ENCODE measurements around the gene UMODL1.

UMODL1 gene

DNA sequence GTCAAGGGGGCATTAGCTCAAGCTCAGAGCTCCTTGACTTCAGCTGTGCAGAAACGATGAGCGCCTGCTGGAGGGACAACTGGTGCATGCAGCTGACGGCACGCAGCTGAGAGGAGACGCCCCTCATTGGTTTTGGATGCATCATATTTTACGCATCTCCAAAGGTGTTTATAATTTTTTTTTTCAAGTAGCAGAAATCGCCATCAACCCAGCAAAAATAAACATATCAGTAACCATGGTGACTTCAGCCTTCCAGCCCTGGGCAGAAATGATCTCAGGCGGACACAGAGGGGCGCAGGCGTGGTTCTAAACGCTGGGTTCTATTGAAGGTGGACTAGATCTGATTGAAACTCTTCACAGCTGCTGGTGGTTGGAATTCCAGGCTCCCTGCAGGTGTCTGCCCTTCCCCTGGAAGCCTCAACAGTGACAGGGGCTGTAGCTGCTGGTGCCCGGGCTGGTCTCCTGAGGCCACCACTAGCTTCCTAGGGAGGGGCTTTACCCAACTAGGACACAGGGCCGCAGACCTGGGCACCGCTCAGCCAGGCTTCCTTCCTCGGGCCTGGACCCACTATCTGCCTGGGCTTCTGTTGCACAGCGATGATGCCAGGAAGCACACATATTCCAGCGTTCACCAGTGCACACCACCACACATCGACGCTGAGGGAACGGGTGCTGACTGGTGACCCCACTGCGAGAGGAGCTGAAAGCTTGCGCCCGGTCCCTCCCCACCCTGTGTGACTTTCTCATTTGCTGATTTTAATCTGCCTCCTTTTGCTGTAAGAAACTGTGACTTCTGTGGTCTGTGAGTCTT, 84.1 kb downstream of the UMODL1 start:
- no peak for DNase-seq

DNA sequence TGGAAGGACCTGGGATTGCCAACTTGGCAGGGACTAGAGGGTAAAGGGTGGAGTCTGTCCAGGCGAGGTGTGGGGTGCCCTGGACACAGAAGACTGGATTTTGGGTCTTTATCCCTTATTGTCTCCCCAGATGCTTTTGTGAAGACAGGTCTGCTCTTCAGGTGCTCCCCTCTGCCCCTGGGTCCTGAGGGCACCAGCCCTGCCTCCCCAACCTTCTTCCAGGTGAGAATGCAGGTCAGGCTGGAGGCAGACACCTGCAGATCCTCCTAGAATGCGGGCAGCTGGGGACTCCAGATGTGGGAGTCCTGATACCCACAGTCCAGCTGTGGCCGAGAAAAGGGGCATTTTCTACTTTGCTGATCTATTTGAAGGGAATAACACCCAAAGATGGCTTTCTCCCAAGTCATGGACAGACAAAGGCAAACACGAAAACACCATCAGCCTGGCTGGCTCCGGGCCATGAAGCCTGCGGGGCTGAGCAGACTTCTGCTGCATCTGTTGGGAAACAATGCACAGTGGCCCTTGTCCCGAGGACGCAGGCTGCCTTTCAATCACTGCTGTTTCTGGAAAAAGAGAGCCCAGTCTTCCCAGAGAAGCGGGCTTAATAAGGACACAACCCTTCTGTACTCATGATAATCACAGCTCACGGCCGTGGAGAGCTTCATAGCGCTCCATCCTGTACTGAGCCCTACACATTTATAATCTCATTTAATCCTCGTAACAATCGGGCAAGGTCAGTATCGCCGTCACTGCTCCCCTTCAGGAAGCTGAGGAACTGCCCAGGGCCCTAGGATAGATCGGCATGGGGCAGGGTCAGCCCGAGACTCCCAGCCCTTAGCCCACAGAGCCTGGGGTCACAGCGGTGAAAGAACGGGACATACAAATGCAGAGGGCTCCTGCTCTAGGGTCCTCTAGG, 85.8 kb downstream of the UMODL1 start:
- no peak for DNase-seq

DNA sequence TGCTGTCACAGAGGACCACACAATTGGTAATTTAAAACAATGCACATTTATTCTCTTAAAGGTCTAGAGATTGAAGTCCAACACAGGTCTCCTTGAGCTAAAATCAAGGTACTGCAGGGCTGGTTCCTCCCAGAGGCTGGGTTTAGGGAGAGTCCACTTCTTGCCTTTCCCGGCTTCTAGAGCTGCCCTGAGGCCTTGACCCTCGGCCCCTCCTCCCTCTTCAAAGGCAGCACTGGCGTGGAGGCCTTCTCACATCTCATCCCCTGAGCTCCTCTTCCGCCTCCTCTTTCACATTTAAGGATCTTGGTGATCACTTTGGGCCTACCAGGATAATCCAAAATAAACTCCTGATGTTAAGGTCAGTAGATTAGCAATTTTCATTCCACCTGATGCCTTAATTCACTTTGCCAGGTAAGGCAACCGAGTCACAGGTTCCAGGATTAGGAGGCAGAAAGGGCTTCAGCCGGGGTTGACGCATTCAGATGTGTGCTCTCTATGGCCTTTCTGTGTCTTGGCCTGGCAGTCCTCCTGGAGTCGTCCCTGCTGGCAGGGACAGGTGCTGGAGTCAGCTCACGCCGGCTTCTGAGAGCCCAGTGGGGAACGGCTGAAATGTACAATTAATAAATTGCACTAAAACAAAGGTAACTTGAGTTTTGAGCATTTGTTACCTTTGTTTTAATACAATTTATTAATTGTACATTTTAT, 86.6 kb downstream of the UMODL1 start:
- DNase-seq: no peak

DNA sequence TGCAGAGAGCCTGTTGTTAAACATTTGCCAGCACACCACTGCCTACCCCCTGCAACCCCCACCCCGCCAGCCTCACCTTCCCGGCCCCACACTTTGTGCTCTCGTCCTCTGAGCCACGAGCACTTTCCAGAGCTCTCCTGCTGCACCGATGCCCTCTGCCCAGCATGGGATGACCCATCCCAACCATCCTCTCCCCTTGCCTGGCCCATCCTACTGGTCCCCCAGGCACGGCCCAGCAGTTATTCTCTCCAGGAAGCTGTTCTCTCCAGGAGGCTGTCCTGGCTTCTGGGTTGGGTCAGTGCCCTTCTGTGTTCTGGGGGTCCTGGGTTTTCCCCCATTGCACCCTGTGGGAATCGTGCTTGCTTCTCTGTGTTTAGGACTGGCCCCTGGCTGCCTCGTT, 87.7 kb downstream of the UMODL1 start:
- DNase-seq: no peak

DNA sequence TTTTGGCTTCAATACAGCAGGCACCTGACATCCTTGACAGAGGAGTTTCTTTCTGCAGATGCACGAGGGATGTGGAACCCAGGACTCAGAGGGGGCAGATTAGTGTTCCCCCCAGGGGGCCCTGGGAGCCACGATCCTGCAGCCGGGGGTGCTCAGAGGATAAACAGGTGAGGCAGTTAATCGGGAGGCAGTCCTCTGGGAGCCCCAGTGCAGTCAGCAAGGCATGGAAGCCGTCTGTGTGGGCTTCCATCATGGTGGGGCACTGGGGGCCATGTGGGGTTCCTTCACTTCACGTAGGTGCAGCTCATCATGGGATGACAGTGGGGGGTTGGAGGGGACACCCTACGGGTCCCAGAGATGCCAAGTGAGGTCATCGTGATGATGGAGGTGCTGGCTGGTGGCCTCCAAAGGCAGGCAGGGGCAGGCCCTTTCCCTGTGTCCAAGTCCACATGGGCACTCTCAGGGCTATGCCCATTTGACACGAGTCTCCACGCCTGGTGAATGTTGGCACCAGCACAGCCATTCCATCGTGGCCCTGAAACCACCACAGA, 88.5 kb downstream of the UMODL1 start:
- no peak for DNase-seq

DNA sequence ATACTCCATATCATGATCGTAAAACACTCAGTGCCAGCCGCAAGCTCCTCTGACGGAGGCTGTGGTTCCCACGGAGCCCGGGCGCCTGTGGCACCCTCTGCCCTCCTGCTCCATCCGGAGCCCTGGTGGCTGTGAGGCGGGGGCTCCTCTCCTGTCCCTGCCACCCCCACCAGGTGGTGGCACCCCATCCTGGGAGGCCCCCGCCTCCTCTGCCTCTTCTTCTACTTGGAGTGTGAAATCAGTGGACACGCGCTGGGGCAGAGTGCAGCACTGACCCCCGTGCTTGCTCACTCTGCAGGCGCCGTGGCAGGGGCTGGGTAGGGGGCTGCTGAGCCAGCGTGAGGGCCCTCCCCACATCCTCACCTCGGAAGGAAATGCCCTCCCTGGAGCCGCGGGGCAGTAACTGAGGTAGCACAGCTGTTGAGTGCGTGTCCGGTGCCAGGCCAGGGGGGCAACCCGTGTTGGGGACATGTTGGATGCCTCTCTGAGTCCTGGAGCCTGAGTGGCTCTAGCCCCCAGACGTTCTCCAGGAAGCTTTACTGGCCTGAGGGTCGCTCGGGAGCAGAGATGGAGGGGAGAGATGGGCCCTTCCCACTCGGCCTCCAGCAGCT, 89.1 kb downstream of the UMODL1 start:
- no peak for DNase-seq

DNA sequence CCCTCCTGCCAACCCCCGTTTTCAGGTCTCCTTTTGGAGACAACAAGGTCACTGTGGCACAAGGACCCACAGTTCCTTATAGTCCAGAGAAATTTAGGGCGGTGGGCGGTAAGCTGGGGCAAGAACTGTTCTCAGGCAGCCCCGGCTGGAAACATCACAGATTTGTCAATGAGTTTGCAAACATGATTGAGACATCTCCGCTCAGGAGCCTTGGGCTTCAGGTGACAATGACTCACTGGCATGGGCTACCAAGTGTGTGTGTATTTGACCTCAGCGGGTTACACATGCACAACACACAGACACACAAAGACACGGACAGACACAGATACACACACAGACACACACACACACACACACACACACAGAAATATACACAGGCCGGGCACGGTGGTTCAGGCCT, 89.6 kb downstream of the UMODL1 start:
- DNase-seq: no peak

DNA sequence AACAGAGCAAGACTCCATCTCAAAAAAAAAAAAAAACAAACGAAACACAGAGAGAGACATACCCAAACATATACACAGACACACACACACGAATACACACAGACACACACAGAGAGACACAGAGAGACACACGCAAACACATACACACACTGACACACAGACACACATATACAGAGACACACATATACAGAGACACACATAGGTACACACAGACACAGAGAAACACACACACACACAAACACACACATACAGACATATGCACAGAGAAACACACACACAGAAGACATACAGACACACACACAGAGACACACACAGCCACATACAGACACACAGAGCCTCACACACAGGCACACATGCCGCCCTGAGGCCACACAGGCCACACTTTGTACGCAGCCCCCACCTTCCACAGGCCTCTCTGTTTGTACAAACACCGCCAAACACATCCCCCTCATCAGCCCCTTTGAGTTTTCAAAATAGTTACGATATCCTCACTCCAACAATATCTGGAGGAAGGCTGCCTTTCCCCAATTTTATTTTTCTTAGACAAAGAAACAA, 90.4 kb downstream of the UMODL1 start:
- peak; percentile 22 for DNase-seq

DNA sequence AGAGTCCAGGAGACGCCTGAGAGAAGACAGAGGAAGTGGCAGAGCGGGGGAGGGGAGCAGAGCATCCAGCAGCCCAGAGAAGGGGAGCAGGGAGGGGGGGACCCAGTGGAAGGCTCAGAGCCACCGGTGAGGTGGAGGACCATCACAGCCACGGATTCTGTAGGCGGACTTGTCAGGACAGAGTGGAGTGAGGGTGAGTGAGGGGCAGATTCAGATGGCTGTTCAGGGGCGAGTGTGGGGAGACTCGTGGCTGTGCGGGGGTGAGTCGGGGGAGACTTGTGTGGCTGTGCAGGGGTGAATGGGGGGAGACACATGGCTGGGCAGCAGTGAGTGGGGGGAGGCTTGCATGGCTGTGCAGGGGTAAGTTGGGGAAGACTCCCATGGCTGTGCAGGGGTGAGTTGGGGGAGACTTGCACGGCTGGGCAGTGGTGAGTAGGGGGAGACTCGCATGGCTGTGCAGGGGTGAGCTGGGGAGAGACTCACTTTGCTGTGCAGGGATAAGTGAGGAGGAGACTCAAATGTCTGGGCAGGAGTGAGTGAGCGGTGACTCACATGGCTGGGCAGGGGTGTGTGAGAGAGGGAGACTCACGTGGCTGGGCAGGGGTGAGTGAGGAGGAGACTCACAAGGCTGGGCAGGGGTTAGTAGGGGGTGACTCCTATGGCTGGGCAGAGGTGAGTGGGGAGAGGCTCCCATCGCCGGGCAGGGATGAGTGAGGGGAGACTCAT, 91.0 kb downstream of the UMODL1 start:
- DNase-seq: peak; percentile 3

DNA sequence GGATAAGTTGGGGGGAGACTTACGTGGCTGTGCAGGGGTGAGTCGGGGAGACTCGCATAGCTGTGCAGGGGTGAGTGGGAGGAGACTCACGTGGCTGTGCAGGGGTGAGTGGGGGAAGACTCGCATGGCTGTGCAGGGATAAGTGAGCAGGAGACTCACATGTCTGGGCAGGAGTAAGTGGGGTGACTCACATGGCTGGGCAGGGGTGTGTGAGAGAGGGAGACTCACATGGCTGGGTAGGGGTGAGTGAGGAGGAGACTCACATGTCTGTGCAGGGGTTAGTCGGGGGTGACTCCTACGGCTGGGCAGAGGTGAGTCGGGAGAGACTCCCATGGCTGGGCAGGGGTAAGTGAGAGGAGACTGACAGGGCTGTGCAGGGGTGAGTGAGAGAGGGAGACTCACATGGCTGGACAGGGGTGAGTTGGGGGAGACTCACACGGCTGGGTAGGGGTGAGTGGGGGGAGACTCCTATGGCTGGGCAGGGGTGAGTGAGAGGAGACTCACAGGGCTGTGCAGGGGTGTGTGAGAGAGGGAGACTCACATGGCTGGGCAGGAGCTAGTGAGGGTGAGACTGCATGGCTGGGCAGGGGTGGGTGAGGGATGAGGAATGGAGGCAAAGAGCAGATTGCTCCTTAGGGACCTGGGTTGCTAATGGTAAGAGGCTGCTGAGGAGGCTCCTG, 91.9 kb downstream of the UMODL1 start:
- DNase-seq: peak; percentile 13

DNA sequence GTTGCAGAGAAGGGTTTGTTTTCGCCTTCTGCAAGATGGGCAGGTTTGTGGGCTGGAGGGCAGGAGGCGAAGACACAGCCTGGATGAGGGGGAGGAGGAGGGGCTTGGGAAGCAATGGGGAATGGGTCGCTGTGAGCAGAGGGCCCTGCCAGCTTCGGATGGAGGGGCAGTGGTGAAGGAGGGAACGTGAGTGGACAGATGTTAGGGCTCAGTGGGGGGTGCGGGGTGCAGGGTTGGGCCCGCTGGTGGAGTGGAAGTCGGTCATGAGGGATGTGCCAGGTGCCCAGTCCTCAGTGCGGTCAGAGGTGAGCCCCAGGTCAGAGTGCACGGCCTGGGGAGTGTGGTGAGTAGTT, 92.4 kb downstream of the UMODL1 start:
- DNase-seq: no peak

DNA sequence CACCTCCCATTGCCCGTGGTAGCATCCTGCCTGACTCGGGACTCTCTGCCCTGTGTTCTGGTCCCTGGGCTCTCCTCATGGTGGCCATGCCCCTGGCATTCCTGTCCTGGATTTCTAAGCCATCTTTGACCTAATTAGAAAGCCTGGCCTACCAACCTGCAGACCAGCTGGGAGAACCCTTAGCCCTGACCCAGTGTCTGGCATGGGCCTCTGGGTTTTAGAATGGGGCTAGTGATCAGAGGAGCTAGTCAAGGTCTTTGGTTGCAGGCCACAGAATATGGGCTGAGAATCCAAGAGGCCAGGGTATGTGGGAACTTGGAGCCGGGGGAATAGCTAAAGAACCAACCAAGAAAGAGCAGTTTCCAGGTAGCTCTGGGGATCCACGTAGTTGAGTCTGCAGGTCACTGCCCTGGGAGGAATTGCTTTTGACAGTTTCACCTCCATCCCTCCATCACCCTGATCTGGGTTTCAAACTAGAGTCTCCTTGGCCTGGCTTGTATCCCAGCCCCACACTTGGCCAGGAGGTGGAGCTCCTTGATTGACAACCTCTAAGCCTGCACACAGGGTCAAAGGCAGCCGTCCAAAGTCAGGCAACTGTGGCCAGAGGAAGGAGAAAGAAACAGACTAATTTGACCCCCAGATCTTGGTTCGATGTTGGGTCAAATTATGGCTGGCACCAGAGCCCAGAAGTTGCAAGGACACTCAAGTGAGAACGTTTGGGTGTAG, 93.1 kb downstream of the UMODL1 start:
- peak; percentile 51 for DNase-seq

DNA sequence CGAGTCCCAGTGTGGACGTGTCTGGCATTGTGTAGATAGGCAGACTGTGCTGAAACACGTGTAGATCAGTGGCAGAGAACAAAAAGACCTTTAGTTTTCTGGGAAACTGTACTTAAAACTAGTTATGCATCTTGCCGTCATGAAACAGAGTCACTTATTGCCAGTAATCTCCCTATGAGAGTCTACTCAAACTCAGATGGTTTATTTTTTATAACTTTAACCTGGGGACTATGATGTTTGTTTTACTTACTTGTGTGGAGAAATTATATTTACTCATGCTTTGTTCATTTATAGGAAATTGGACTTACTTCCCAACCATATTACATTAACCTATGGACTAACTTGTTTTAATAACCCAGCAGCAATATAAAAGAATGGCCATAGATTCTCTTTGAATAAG, 93.7 kb downstream of the UMODL1 start:
- no peak for DNase-seq

DNA sequence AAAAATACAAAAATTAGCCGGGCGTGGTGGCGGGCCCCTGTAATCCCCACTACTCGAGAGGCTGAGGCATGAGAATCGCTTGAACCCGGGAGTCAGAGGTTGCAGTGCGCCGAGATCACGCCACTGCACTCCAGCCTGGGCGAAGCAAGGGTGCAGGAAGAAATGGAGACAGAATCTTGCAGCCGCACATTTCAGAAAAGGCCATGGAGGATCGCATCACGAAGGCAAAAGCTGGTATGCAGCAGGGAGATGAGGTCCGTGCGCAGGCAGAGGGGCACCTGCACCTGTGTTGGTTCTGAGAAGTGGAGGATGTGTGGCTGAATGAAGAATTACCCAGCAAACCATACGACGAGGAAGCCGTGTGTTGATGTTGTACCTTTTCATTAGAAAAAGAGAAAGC, 94.8 kb downstream of the UMODL1 start:
- DNase-seq: no peak

DNA sequence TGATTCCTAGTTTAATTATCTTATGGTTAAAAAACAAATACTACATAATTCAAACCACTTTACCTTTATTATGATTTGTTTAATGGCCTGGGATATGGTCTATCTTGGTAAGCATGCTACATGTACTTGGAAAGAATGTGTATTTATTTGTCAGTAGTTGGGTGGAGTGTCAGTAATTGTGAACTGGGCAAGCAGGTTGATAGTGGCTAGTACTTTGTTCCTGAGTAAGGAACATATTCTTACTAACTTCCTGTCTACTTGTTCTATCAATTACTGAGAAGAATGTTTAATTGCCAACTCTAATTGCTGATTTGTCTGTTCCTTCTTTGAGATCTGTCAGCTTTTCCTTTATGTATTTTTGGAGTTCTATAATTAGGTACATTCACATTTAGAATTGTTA, 98.6 kb downstream of the UMODL1 start:
- DNase-seq: no peak

DNA sequence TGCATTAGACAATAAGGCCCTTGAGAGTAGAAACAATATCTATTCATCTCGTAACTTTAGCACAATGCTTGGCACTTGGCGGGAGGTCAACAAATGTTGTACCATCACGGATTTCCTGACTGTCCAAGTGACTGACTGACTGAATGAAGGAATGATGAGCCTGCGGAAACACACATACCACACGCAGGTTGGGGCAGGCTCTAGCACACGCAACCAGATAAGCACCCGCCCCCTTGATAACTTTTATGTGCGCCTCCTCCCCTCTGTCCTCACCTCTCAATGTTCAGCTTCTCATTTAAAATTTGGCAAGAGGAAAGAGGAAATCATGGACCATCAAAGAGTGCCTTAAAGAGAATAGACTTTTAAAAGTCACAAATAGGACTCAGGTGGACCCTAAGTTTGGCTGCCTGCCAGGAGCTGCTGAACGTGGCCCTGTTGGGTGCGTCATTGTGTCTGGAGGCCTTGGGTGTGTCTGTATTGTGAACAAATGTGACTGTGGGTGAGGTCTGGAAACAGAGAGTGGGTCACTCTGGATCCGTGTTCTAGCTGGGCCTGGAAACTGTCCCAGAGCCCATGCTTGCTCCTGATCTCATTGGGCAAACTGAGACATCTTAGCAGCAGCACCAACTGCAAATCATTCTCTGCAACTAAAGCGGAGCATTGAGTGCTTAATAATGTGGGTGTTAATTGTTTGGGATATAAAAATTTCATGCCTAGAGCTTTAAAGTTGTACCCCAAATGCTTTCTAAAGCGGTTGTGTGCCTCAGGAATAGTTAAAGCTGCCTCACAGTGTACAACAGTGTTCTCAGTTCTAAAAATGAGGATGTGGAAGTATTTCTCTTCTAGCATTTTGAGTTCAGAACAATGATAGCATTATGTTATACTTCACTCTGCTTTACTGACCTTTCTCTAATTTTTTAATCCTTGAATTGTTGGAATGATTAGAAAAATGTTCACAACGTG, 100.3 kb downstream of the UMODL1 start:
- peak; percentile 40 for DNase-seq

DNA sequence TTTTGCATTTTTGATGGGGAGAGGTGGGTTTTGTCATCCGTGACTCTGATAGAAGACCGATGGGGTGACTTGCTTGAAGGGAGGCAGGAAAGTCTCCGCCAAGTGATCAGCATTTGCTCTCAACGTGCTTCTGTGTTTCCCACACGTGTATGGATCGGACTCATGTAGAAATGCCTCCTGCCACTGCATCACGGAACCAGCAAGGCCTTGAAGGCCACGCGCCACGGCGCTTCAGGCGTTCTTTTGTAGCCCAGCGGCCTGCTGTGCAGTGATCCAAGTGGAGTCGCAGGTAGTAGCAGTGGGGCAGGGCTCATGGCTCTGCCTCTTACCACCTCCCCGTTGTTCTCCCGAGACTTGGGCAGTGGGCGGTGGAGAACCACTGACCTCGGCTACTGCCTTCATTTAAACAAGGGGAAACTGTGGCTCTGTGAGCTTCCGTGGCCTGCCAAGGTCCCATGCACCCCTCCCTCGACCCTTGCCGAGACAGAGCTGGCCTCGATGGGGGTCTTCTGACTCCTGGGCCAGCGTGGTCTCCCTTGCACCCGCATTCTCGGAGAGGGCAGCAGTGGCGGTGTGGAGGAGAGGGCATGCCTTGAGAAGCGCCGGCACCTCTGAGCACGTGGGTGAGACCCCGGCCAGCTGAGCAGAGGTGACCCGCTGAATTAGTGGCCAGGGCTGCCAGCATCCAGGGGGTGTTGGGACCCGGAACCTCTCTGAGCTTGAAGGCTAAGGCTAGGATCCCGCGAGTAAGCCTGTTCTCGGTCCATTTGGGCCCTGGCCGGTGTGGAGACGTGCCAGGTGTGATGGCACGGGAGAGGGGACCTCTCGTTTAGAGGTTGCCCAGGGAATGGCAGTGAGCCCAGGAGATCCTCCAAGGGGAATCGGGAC, 101.7 kb downstream of the UMODL1 start:
- DNase-seq: no peak

DNA sequence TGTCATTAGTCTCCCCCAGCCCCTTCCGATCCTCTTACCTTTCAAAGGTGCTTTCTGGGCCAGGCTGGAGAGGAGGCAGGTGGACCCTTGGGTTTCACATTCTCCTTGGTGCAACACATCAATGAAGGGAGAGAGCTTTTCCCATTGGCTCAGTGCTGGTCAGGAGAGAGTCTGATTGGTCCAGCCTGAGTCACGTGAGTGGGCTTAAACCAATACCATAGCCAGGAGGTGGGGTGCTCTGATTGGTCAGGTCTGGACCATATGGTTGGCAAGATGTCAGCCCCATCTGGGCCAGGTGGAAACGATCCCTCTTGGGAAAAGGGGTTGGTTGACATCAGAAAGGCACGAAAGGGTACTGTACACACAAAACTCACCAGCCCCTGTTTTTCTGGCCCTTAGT, 103.1 kb downstream of the UMODL1 start:
- no peak for DNase-seq
